ENCODE results near the gene NARS2. TPM values are rescaled to one million over a fixed set of nuclear protein-coding genes. Genes with fewer than 3 reads are reported as not detected.

Gene NARS2
- total and polyA plus RNA-seq, 9 of the 15 experiments (the other 6 are each of a cell fraction or from before 2014, with no cell fraction given) = 26.8 to 48.0 (median 34.2) TPM

DNA sequence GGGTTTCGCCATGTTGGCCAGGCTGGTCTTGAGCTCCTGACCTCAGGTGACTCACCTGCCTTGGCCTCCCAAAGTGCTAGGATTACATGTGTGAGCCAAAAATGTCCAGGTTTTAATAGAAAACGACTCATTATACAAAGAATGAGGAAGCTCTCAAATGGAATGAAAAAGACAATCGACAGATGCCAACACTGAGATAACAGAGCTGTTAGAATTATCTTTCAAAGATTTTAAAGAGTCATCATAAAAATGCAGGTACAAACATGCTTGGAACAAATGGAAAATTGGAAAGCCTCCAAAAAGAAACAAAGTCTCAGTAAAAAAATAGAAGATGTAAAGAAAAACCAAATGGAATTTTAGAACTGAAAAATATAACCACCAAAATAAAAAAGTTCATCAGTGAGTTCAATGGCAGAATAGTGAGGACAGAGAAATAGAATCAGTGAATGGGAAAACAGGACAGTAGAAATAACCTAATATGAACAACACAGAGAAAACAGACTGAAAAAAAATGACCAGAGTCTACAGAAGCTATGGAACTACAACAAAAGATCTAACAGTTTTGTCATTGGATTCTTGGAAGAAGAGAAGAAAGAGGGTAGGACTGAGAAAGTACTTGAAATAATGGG, 168.0 kb downstream of the NARS2 start (continued):
- TF ChIP-seq, protein P1, sequence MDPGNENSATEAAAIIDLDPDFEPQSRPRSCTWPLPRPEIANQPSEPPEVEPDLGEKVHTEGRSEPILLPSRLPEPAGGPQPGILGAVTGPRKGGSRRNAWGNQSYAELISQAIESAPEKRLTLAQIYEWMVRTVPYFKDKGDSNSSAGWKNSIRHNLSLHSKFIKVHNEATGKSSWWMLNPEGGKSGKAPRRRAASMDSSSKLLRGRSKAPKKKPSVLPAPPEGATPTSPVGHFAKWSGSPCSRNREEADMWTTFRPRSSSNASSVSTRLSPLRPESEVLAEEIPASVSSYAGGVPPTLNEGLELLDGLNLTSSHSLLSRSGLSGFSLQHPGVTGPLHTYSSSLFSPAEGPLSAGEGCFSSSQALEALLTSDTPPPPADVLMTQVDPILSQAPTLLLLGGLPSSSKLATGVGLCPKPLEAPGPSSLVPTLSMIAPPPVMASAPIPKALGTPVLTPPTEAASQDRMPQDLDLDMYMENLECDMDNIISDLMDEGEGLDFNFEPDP (CRISPR knock-in tag; IDR thresholded peaks at IDR 0.05) = no peak
- TF ChIP-seq, protein P2, sequence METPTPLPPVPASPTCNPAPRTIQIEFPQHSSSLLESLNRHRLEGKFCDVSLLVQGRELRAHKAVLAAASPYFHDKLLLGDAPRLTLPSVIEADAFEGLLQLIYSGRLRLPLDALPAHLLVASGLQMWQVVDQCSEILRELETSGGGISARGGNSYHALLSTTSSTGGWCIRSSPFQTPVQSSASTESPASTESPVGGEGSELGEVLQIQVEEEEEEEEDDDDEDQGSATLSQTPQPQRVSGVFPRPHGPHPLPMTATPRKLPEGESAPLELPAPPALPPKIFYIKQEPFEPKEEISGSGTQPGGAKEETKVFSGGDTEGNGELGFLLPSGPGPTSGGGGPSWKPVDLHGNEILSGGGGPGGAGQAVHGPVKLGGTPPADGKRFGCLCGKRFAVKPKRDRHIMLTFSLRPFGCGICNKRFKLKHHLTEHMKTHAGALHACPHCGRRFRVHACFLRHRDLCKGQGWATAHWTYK (CRISPR knock-in tag; IDR thresholded peaks at IDR 0.05) = no peak
- no peak for TF ChIP-seq JUN (IDR thresholded peaks at IDR 0.05; ENCODE audit: borderline replicate concordance, low read depth, low read length)
- TF ChIP-seq JUN (CRISPR knock-in tag; IDR thresholded peaks at IDR 0.05; ENCODE audit: borderline replicate concordance) = no peak
- TF ChIP-seq ZFP1 (CRISPR knock-in tag; IDR thresholded peaks at IDR 0.05) = no peak
- TF ChIP-seq, protein P3, sequence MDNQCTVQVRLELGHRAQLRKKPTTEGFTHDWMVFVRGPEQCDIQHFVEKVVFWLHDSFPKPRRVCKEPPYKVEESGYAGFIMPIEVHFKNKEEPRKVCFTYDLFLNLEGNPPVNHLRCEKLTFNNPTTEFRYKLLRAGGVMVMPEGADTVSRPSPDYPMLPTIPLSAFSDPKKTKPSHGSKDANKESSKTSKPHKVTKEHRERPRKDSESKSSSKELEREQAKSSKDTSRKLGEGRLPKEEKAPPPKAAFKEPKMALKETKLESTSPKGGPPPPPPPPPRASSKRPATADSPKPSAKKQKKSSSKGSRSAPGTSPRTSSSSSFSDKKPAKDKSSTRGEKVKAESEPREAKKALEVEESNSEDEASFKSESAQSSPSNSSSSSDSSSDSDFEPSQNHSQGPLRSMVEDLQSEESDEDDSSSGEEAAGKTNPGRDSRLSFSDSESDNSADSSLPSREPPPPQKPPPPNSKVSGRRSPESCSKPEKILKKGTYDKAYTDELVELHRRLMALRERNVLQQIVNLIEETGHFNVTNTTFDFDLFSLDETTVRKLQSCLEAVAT (IDR thresholded peaks at IDR 0.05) = 0 out of 4 replicates have a peak, but pooled peaks of 1 of the 2 experiments have one; percentile 34
- TF ChIP-seq, protein P4, sequence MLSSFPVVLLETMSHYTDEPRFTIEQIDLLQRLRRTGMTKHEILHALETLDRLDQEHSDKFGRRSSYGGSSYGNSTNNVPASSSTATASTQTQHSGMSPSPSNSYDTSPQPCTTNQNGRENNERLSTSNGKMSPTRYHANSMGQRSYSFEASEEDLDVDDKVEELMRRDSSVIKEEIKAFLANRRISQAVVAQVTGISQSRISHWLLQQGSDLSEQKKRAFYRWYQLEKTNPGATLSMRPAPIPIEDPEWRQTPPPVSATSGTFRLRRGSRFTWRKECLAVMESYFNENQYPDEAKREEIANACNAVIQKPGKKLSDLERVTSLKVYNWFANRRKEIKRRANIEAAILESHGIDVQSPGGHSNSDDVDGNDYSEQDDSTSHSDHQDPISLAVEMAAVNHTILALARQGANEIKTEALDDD (IDR thresholded peaks at IDR 0.05) = no peak
- TF ChIP-seq LCOR (CRISPR knock-in tag; IDR thresholded peaks at IDR 0.05) = no peak
- peak; percentile 55; the same call in 1 of the 2 replicates for TF ChIP-seq DPF2 (IDR thresholded peaks at IDR 0.05)
- TF ChIP-seq LEF1 (IDR thresholded peaks at IDR 0.05) = no peak
- TF ChIP-seq, protein P5, sequence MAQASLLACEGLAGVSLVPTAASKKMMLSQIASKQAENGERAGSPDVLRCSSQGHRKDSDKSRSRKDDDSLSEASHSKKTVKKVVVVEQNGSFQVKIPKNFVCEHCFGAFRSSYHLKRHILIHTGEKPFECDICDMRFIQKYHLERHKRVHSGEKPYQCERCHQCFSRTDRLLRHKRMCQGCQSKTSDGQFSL (CRISPR knock-in tag; IDR thresholded peaks at IDR 0.05) = no peak
- TF ChIP-seq, protein P5 (tag; IDR thresholded peaks at IDR 0.05) = no peak
- no peak for TF ChIP-seq ZNF764 (CRISPR knock-in tag; IDR thresholded peaks at IDR 0.05; ENCODE audit: low read depth)
- TF ChIP-seq ZNF551 (CRISPR knock-in tag; IDR thresholded peaks at IDR 0.05) = no peak
- no peak for TF ChIP-seq CHCHD3 (CRISPR knock-in tag; IDR thresholded peaks at IDR 0.05)
- TF ChIP-seq HIVEP1 (CRISPR knock-in tag; IDR thresholded peaks at IDR 0.05) = no peak
- TF ChIP-seq ZNF408 (CRISPR knock-in tag; IDR thresholded peaks at IDR 0.05; ENCODE audit: low read depth) = no peak
- TF ChIP-seq TFAP4 (CRISPR knock-in tag; IDR thresholded peaks at IDR 0.05; ENCODE audit: borderline replicate concordance) = no peak
- no peak for TF ChIP-seq ZNF224 (CRISPR knock-in tag; IDR thresholded peaks at IDR 0.05)
- peak in 1 of 2 experiments; percentile 92; a peak in 1 of 3 replicates for TF ChIP-seq CBX3 (IDR thresholded peaks at IDR 0.05; ENCODE audit: borderline replicate concordance in 1 of 2, low read length in 2 of 2)
- TF ChIP-seq CBX1 (IDR thresholded peaks at IDR 0.05; ENCODE audit: low read depth) = no peak
- TF ChIP-seq CBFA2T3 (IDR thresholded peaks at IDR 0.05) = peak; percentile 35; the same call in 1 of the 2 replicates
- TF ChIP-seq RAD51 (IDR thresholded peaks at IDR 0.05; ENCODE audit: borderline replicate concordance, low read depth) = no peak

All from K562 (cell line).